WI38 (cell line): Measurements from ENCODE around the gene SFMBT2.

Source experiments
- H3K4me3 ChIP-seq: 2 replicates; pipeline ENCODE4 v1.5.1; 2011; ENCODE audit warnings: low read depth, mild to moderate bottlenecking, control low read depth, low read length
- CTCF ChIP-seq: IDR thresholded peaks from 2 replicates; pipeline ENCODE4 v1.5.1; 2012; ENCODE audit warnings: low read depth, mild to moderate bottlenecking, control low read depth, low read length

Gene SFMBT2

GRCh38 chr10:7311218-7311849 lies 99.5 kb downstream of the SFMBT2 start:
- no peak overlapping the region for H3K4me3 ChIP-seq
- TF ChIP-seq CTCF: no peak

DNA sequence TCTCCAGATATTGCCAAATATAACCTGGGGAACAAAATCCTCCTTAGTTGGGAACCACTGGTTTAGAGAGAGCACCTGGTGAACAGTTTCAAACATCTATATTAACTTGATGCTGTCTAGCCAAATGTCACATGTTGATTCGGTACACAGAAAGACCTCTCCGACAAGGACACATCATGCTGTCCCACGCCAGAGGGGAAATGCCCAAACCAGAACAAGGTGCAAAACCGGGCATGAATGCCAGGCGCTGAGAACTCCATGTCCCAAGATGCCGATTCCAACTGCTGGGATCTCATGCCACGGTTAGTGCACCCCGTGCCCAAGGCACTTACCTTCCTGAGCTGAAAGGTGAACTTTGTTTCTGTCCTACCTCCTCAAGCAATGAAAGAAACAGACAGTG lies 100.8 kb downstream of the SFMBT2 start:
- TF ChIP-seq CTCF: no peak
- no peak overlapping the region for H3K4me3 ChIP-seq

GRCh38 chr10:7308826-7309225 lies 102.0 kb downstream of the SFMBT2 start:
- no peak for TF ChIP-seq CTCF
- H3K4me3 ChIP-seq: no peak overlapping the region

DNA sequence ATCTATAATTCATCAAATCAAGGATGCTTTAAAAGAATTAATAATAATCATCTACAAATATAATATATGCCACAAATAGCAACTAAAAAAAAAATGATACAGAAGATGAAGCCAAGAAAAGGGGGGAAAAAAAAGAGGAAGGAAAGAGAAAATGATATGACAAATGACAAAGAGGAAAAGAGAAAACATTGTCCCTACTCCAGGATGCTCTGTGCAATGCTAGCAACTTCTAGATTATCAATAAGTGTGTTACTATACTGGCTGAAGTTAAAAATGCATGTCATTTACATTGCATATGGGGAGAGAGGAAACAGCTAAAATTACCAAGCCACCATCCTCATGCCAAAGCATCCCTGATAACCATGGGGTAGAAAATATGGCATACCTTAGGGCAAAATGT lies 104.2 kb downstream of the SFMBT2 start:
- TF ChIP-seq CTCF: no peak

GRCh38 chr10:7306147-7306546 lies 104.7 kb downstream of the SFMBT2 start:
- H3K4me3 ChIP-seq: no peak overlapping the region
- TF ChIP-seq CTCF: no peak

More for the DNA sequence above, 104.2 kb downstream of the SFMBT2 start:
- H3K4me3 ChIP-seq: no peak overlapping the region

GRCh38 chr10:7305053-7305452 lies 105.8 kb downstream of the SFMBT2 start:
- no peak for TF ChIP-seq CTCF
- no peak overlapping the region for H3K4me3 ChIP-seq

DNA sequence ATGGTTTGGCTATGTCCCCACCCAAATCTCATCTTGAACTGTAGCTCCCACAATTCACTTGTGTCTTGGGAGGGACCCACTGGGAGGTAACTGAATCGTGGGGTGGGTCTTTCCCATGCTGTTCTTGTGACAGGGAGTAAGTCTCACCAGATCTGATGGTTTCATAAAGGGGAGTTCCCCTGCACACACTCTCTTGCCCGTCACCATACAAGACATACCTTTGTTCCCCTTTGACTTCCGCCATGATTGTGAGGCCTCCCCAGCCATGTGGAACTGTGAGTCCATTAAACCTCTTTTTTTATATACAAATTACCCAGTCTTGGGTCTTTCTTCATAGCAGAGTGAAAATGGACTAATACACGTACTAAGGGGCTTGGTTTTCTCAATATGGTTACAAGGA lies 106.7 kb downstream of the SFMBT2 start:
- no peak for TF ChIP-seq CTCF

More for the DNA sequence above, 106.7 kb downstream of the SFMBT2 start:
- no peak overlapping the region for H3K4me3 ChIP-seq
